Measurements from ENCODE around the gene PAQR4.

PAQR4 gene

DNA sequence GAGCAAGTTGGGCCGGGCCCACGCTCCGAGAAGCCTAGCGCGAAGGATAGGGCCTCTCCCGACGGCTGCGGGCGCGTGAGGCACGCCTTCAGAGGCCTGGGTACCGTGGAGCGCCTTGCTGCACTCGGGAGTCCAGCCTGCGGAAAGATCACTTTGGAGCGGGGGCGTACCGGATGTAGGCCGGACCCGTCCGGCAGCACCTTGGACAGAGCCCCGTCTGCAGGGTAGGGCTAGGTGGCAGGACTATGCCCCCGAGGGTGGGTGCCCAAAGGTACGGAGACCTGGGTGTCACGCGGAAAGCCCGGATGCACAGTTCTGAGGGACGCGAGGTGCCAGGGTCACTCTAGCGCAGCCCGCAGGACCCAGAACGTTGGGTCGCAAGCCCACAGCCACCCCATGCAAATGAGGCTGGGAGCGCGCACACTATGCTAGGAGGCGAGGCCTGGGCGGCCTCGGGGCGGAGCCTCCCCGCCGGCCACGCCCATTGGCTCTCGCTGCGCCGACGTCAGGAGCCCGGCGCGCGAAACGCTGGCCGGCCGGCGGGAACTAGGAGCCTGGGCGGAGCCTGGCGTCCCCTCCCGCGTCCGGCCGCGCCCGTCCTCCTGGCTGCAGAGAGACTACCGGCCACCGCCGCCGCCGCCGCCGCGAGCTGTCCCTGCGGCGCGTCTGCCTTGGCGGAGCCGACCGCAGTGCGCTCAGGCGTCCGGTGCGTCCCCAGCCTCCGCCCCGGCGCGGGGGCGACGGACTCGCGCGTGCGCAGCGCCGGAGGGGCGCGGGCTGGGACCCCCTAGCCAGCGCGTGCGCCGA lies at the start of gene PAQR4:
Gene PAQR4 (plus strand): TSS at position 611 of the 807 bp plus-strand sequence. CDS start 327 bp downstream, outside the sequence.
- H3K4me3 ChIP-seq (ENCODE audit: low read length), result peak within 1 kb of the TSS; percentile 65
- TF ChIP-seq, protein P1, sequence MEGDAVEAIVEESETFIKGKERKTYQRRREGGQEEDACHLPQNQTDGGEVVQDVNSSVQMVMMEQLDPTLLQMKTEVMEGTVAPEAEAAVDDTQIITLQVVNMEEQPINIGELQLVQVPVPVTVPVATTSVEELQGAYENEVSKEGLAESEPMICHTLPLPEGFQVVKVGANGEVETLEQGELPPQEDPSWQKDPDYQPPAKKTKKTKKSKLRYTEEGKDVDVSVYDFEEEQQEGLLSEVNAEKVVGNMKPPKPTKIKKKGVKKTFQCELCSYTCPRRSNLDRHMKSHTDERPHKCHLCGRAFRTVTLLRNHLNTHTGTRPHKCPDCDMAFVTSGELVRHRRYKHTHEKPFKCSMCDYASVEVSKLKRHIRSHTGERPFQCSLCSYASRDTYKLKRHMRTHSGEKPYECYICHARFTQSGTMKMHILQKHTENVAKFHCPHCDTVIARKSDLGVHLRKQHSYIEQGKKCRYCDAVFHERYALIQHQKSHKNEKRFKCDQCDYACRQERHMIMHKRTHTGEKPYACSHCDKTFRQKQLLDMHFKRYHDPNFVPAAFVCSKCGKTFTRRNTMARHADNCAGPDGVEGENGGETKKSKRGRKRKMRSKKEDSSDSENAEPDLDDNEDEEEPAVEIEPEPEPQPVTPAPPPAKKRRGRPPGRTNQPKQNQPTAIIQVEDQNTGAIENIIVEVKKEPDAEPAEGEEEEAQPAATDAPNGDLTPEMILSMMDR (conservative IDR thresholded peaks at IDR 0.05; ENCODE audit: low read depth, low read length), result no peak
- DNase-seq (ENCODE audit: low read depth), result peak; percentile 46

DNA sequence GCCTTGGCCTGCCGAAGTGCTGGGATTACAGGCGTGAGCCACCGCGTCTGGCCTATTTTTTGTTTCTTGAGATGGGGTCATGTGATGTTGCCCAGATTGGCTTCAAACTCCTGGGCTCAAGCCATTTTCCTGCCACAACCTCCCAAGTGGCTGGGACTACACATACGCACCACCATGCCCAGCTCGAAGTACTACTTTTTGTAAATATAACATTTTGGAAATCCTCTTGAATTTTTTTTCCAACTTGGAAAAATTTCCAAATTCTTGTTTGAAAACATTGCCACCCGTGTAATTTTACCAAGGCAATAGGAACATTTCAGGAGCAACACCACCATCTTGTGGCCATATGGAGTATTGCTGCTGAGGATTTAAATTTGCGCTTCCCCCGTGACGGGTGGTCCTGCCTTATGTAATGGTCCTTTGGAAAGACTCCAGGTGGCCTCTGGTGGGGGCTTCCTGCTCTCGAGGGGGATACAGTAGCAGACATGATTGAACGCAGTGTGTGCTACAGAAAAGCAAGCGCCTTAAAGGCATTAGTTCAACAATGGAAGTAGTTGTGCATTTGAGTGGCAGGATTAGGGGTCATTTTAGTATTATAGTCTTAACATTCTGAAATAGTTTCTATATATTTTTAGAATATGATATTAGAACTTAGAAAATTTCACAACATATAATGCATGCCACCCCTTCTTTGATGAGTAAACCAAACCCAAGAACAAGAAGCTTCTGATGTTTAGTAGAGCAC lies 49.5 kb upstream of the PAQR4 start:
- DNase-seq (ENCODE audit: low read depth), result no peak
- TF ChIP-seq, protein P1 (conservative IDR thresholded peaks at IDR 0.05; ENCODE audit: low read depth, low read length), result peak; percentile 90
- no peak overlapping the region for H3K4me3 ChIP-seq (ENCODE audit: low read length)

DNA sequence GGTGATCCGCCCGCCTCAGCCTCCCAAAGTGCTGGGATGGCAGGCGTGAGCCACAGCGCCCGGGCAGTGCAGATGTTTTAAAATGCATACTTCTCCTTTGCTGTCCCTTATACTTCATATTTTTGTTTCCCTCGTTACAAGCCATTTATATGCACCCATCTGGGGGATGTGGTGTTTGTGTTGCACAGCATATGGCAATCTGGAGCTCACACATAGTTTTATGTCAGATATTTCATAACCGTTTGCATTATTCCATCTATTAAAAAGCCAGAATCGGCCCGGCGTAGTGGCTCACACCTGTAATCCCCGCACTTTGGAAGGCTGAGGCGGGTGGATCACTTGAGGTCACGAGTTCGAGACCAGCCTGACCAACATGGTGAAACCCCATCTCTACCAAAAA lies 45.7 kb upstream of the PAQR4 start:
- no peak overlapping the region for H3K4me3 ChIP-seq (ENCODE audit: low read length)
- DNase-seq (ENCODE audit: low read depth), result no peak
- TF ChIP-seq, protein P1 (conservative IDR thresholded peaks at IDR 0.05; ENCODE audit: low read depth, low read length), result no peak

DNA sequence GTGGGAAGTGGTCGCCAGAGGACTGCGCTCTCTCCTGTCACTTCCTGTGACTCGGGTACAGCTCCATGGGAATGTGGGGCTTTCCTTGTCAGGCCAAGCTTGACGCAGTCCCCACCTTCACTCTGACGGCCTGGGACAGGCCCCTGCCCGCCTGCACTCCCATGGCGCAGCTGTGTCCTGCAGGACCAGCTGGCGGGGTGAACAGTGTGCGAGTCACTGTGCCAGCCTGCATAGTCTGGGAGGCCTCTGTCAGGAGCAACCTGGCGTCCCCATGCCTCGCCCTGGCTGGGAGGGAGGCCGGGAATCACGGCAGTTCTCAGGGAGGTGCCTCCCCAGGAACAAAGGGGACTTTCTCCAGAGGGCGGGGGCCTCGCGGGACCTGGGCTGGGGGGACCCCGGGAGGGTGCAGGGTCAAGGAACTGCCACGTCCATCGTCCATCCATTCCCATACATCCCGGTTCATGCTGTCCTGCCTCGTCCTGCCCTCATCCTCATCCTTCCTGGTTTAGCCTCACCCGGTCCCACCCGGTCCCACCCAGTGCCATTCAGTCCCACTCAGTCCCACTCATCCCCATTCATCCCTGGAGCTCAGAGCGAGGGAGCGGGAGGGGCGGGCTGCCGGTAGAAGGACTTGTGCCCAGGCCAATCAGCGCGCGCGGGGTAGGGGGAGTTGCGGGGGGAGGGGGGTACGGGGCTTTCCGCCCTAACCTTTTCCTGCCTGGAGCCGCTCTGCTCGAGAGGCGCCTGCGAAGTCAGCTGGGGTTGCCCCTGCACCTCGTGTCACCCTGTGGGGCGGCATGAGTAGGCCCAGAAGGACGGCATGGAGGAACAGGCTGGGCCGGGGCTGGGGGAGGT lies 44.0 kb upstream of the PAQR4 start:
- H3K4me3 ChIP-seq (ENCODE audit: low read length), result peak overlapping the region; percentile 14
- DNase-seq (ENCODE audit: low read depth), result no peak

DNA sequence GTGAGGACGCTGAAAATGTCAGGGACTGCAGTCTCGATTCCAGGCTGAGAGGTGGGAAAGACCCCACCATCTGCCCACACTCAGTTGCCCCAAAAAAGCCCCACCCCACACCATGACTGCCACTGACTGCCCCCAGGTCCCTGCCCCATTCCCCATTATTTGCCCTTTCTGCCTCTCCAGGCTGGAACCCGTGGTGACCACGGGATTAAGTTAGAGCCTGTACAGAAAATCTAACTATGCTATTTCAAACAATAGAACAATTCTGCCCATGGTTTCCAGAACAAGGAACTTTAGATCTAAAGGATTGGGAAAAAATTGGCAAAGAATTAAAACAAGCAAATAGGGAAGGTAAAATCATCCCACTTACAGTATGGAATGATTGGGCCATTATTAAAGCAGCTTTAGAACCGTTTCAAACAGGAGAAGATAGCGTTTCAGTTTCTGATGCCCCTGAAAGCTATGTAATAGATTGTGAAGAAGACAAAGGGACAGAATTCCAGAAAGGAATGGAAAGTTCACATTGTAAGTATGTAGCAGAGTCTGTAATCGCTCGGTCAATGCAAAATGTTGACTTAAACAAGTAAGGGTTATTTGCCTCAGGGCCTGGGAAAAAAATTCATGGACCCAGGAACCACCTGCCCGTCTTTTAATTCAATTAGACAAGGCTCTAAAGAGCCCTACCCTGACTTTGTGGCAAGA lies 43.0 kb upstream of the PAQR4 start:
- TF ChIP-seq, protein P1 (conservative IDR thresholded peaks at IDR 0.05; ENCODE audit: low read depth, low read length), result no peak
- DNase-seq (ENCODE audit: low read depth), result no peak
- peak overlapping the region; percentile 14 for H3K4me3 ChIP-seq (ENCODE audit: low read length)

More for the DNA sequence above, 44.0 kb upstream of the PAQR4 start:
- TF ChIP-seq, protein P1 (conservative IDR thresholded peaks at IDR 0.05; ENCODE audit: low read depth, low read length), result no peak

DNA sequence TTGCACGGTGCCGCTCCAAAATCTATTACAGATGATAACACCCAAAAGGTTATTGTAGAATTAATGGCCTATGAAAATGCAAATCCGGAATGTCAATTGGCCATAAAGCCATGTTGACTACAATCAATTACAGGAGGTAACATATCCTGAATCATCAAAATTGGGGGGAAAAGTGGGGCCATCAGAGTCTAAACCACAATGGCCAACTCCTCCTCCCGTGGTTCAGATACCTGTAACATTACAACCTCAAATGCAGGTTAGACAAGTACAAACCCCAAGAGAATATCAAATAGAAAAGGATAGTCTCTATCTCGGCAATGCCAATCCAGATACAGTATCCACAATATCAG lies 42.5 kb upstream of the PAQR4 start:
- H3K4me3 ChIP-seq (ENCODE audit: low read length), result no peak overlapping the region
- TF ChIP-seq, protein P1 (conservative IDR thresholded peaks at IDR 0.05; ENCODE audit: low read depth, low read length), result no peak
- DNase-seq (ENCODE audit: low read depth), result no peak

Data from retinal pigment epithelial cell (primary cell).